HEK293T (cell line): ENCODE results near the gene MYMX.

Experiments used
- ARNT ChIP-seq: fragments of 450-650 bp; IDR thresholded peaks from 2 replicates; pipeline ENCODE4 v1.6.1; 2017; ENCODE audit warnings: mild to moderate bottlenecking
- BHLHE40 ChIP-seq: fragments of 450-650 bp; IDR thresholded peaks from 2 replicates; pipeline ENCODE4 v1.6.1; 2016; ENCODE audit warnings: mild to moderate bottlenecking, moderate library complexity, borderline replicate concordance
- FOXK2 ChIP-seq: fragments of 450-650 bp; IDR thresholded peaks from 2 replicates; pipeline ENCODE4 v1.6.1; 2016; ENCODE audit warnings: mild to moderate bottlenecking
- FOXM1 ChIP-seq: fragments of 450-650 bp; IDR thresholded peaks from 2 replicates; pipeline ENCODE4 v1.6.1; 2017; ENCODE audit warnings: mild to moderate bottlenecking, borderline replicate concordance
- HDGF ChIP-seq: fragments of 450-650 bp; IDR thresholded peaks from 2 replicates; pipeline ENCODE4 v1.6.1; 2017; ENCODE audit warnings: antibody characterized with exemption, borderline replicate concordance
- L3MBTL2 ChIP-seq: fragments of 450-650 bp; conservative IDR thresholded peaks from 2 replicates; pipeline ENCODE4 v1.6.1; 2016; ENCODE audit warnings: mild to moderate bottlenecking
- NFRKB ChIP-seq: fragments of 450-650 bp; IDR thresholded peaks from 2 replicates; pipeline ENCODE4 v1.6.1; 2016; ENCODE audit warnings: mild to moderate bottlenecking, moderate library complexity
- PKNOX1 ChIP-seq: fragments of 450-650 bp; IDR thresholded peaks from 2 replicates; pipeline ENCODE4 v1.6.1; 2016
- SP1 ChIP-seq: fragments of 450-650 bp; IDR thresholded peaks from 2 replicates; pipeline ENCODE4 v1.6.1; 2017
- SUZ12 ChIP-seq: fragments of 450-650 bp; IDR thresholded peaks from 2 replicates; pipeline ENCODE4 v1.6.1; 2016; ENCODE audit warnings: mild to moderate bottlenecking
- TARDBP ChIP-seq: fragments of 450-650 bp; IDR thresholded peaks from 2 replicates; pipeline ENCODE4 v1.6.1; 2016
- ZNF384 ChIP-seq: fragments of 450-650 bp; IDR thresholded peaks from 2 replicates; pipeline ENCODE4 v1.6.1; 2016

DNA sequence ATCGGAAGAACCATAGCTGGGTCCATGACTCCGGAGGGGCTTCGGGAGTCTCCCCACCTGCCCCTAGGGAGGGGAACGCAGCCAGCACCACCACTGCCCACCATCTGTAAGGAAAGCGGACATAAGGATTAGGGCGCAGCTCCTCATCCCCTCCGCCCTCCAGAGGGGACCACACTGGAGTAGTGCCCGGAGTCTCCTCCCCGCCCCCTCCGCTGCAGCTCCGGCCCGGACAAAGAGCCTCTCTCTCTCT, 40.0 kb downstream of the MYMX start:
- no peak for TF ChIP-seq PKNOX1
- no peak for TF ChIP-seq ZNF384
- no peak for TF ChIP-seq TARDBP
- no peak for TF ChIP-seq FOXK2
- TF ChIP-seq FOXM1, result no peak
- no peak for TF ChIP-seq SP1
- no peak for TF ChIP-seq ARNT
- TF ChIP-seq BHLHE40, result no peak
- no peak for TF ChIP-seq SUZ12
- TF ChIP-seq NFRKB, result no peak
- no peak for TF ChIP-seq L3MBTL2
- TF ChIP-seq HDGF, result no peak
